ENCODE results near the gene LTBP3. TPM values are rescaled to one million over a fixed set of nuclear protein-coding genes. Genes with fewer than 3 reads are reported as not detected.

The LTBP3 gene
- total RNA-seq, 6 donors from 2014 or later, result 99.9 to 479 (median 131) TPM

GRCh38 chr11:65489706-65490320 lies 68.3 kb downstream of the LTBP3 start:
- TF ChIP-seq, protein P1, sequence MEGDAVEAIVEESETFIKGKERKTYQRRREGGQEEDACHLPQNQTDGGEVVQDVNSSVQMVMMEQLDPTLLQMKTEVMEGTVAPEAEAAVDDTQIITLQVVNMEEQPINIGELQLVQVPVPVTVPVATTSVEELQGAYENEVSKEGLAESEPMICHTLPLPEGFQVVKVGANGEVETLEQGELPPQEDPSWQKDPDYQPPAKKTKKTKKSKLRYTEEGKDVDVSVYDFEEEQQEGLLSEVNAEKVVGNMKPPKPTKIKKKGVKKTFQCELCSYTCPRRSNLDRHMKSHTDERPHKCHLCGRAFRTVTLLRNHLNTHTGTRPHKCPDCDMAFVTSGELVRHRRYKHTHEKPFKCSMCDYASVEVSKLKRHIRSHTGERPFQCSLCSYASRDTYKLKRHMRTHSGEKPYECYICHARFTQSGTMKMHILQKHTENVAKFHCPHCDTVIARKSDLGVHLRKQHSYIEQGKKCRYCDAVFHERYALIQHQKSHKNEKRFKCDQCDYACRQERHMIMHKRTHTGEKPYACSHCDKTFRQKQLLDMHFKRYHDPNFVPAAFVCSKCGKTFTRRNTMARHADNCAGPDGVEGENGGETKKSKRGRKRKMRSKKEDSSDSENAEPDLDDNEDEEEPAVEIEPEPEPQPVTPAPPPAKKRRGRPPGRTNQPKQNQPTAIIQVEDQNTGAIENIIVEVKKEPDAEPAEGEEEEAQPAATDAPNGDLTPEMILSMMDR (IDR thresholded peaks at IDR 0.05), result no peak
- TF ChIP-seq EP300 (IDR thresholded peaks at IDR 0.05), result no peak
- no peak for TF ChIP-seq POLR2AphosphoS5 (IDR thresholded peaks at IDR 0.05)
- TF ChIP-seq POLR2A (IDR thresholded peaks at IDR 0.05), result no peak
- peaks cover 80 to 84% (median 82%) of the 10 kb centered on the region in 4 donors for H3K4me1 ChIP-seq
- H3K4me3 ChIP-seq, result no peak overlapping the region
- WGBS, 2 donors, result 47 to 58% methylated on average over 7 to 8 of the region's 8 CpGs
- H3K27ac ChIP-seq, result peak overlapping the region; percentile 90 to 99 (median 96)
- ATAC-seq (ENCODE audit: low FRiP score in 2 of 2), result no peak
- no peak for DNase-seq
- no peaks in the 10 kb centered on the region for H3K9me3 ChIP-seq
- H3K36me3 ChIP-seq, result no peaks in the 10 kb centered on the region
- H3K27me3 ChIP-seq, result no peaks in the 10 kb centered on the region

- Histone ChIP-seq H3K27ac (peak overlapping the region; percentile 90 to 99 (median 96)), H3K4me3 (no peak overlapping the region), H3K27me3 (no peaks in the 10 kb centered on the region), H3K36me3 (no peaks in the 10 kb centered on the region), H3K4me1 (peaks cover 74 to 79% (median 76%) of the 10 kb centered on the region in 4 donors), H3K9me3 (no peaks in the 10 kb centered on the region)
- DNase-seq, result no peak
- ATAC-seq (ENCODE audit: low FRiP score in 2 of 2), result peak in 1 of 2 donors; percentile 2
- WGBS, 2 donors, result 70 to 80% methylated on average over 6 to 10 of the region's 10 CpGs
- TF ChIP-seq POLR2A (IDR thresholded peaks at IDR 0.05), result peak in 1 of 4 donors; percentile 15
- TF ChIP-seq EP300 (IDR thresholded peaks at IDR 0.05), result no peak
- TF ChIP-seq, protein P1 (IDR thresholded peaks at IDR 0.05), result no peak
- TF ChIP-seq POLR2AphosphoS5 (IDR thresholded peaks at IDR 0.05), result peak; percentile 42 to 55
These were observed 69.0 kb downstream of the LTBP3 start for GRCh38 chr11:65489035-65489705.

Small RNA genes within 50 kb of the gene (small RNA-seq; reads per million reads assigned to genes)
- 0 reads per million in 4 donors for gene AP001362.1
- 0 reads per million in 4 donors for gene RF01684

Other genes with a start within 250 kb of the LTBP3 start
- 10 to 100 TPM in 5 of 6 donors, 1 to 10 TPM in 1; 7.7 to 45.2 (median 14.6) TPM for gene CDC42EP2, start 243.5 kb downstream of the LTBP3 start, total RNA-seq
- gene DPF2, start 224.5 kb downstream of the LTBP3 start, total RNA-seq, result 10 to 100 TPM; 32.1 to 68.1 (median 54.7) TPM
- under 1 TPM in 4 of 6 donors, not detected in 2; 0.15 to 0.51 (median 0.35) TPM for gene TIGD3, start 203.6 kb downstream of the LTBP3 start, total RNA-seq
- 10 to 100 TPM in 4 of 6 donors, 1 to 10 TPM in 2; 5.5 to 40.8 (median 19.4) TPM for gene SLC25A45, start 175.7 kb downstream of the LTBP3 start, total RNA-seq
- 10 to 100 TPM; 31.4 to 77.5 (median 45.8) TPM for gene FRMD8, start 171.7 kb downstream of the LTBP3 start, total RNA-seq
- 1,000 to 10,000 TPM in 3 of 6 donors, 100 to 1,000 TPM in 3; 245 to 3,084 (median 1,019) TPM for gene NEAT1, start 135.6 kb downstream of the LTBP3 start, total RNA-seq
- over 10,000 TPM in 5 of 6 donors, 1,000 to 10,000 TPM in 1; 9,697 to 52,390 (median 19,698) TPM for gene MALAT1, start 59.3 kb downstream of the LTBP3 start, total RNA-seq
- gene SCYL1, start 33.3 kb downstream of the LTBP3 start, total RNA-seq, result 100 to 1,000 TPM in 1 of 6 donors, 10 to 100 TPM in 5; 64.0 to 120 (median 88.8) TPM
- 10 to 100 TPM; 22.6 to 60.7 (median 39.7) TPM for gene ZNRD2, start 12.1 kb upstream of the LTBP3 start, total RNA-seq
- gene FAM89B, start 14.2 kb upstream of the LTBP3 start, total RNA-seq, result 10 to 100 TPM; 27.9 to 65.8 (median 45.3) TPM
- 100 to 1,000 TPM in 4 of 6 donors, 10 to 100 TPM in 2; 70.4 to 220 (median 133) TPM for gene EHBP1L1, start 17.7 kb upstream of the LTBP3 start, total RNA-seq
- 1 to 10 TPM in 4 of 6 donors, under 1 TPM in 1, not detected in 1; 0.59 to 3.7 (median 1.7) TPM for gene KCNK7, start 37.4 kb upstream of the LTBP3 start, total RNA-seq
- 100 to 1,000 TPM in 4 of 6 donors, 10 to 100 TPM in 2; 52.1 to 132 (median 107) TPM for gene MAP3K11, start 55.9 kb upstream of the LTBP3 start, total RNA-seq
- 10 to 100 TPM; 26.7 to 63.9 (median 43.9) TPM for gene PCNX3, start 57.4 kb upstream of the LTBP3 start, total RNA-seq
- 100 to 1,000 TPM in 1 of 6 donors, 10 to 100 TPM in 5; 42.7 to 137 (median 74.9) TPM for gene SIPA1, start 79.7 kb upstream of the LTBP3 start, total RNA-seq
- 10 to 100 TPM; 42.9 to 86.8 (median 58.7) TPM for gene RELA, start 104.6 kb upstream of the LTBP3 start, total RNA-seq
- 100 to 1,000 TPM in 1 of 6 donors, 10 to 100 TPM in 5; 44.0 to 102 (median 88.4) TPM for gene KAT5, start 153.9 kb upstream of the LTBP3 start, total RNA-seq
- gene RNASEH2C, start 162.4 kb upstream of the LTBP3 start, total RNA-seq, result 10 to 100 TPM; 35.0 to 81.7 (median 49.1) TPM
- gene AP5B1, start 222.6 kb upstream of the LTBP3 start, total RNA-seq, result 10 to 100 TPM; 24.8 to 66.0 (median 46.8) TPM
- 1 to 10 TPM in 2 of 6 donors, under 1 TPM in 4; under 0.01 to 2.2 (median 0.77) TPM for gene OVOL1, start 228.7 kb upstream of the LTBP3 start, total RNA-seq